ENCODE results near the gene ENDOG.
"Not testable (repeated sequence)": the region's sequence is repeated elsewhere in the genome, so short reads cannot be mapped to it uniquely, and the experiment has no call there.

ENDOG gene

DNA sequence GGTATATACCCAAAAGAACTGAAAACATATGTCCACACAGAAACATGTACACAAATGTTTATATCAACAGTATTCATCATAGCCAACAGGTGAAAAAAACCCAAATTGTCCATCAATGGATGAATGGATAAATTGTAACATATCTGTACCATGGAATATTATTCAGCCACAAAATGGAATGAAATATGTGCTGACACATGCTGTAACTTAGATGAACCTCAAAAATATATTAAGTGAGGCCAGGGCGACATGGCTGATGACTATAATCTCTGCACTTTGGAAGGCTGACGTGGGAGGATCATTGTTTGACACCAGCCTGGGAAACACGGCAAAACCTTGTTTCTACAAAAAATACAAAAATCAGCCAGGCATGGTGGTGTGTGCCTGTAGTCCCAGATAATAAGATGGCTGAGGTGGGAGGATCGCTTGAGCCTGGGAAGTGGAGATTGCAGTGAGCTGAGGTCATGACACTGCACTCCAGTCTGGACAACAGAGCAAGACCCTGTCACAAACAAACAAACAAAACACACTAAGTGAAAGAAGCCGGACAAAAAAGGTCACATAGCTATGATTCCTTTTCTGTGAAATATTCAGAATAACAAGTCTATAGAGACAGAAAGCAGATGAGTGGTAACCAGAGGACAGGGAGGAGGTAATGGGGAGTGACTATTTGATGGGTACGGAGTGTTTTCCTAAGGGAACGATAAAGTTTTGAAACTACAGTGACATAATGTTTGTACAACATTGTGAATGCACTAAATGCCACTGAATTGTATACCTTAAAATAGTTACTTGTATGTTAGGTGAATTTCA, 52.0 kb downstream of the ENDOG start:
- no peak for DNase-seq

DNA sequence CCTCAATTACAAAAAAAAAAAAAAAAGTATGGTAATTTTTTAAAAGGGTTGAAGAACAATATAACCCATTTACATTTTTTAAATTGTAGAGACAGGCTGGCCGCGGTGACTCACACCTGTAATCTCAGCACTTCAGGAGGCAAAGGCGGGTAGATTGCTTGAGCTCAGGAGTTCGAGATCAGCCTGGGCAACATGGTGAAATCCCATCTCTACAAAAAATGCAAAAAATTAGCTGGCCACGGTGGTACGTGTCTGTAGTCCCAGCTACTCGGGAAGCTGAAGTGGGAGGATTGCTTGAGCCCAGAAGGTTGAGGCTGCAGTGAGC, 52.6 kb downstream of the ENDOG start:
- DNase-seq = not testable (repeated sequence)
